ENCODE results near the gene KLF6.
A peak's percentile ranks its signal among the peaks of the same experiment; 100 is the strongest.

Gene KLF6

DNA sequence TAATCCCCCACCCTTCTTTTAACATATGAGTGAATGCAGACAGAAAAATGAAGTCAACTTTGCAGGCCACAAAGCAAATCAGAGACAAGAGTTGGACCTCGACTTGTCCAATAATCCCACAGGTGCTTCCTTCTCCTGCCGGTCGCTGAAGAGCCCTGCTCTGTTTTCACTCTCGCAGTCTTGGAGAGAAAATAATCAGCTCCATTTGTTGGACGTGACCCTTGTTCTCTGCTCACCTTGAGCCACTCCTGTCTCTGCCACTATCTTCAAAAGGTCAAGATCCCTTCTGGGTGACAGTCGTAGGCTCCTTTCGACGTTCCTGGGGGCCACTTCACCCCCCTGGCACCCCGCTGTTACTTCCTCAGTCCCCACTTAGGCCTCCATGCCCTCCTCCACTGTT is 2.8 kb upstream of the KLF6 start:
- DNase-seq (ENCODE audit: low read depth), result no peak

DNA sequence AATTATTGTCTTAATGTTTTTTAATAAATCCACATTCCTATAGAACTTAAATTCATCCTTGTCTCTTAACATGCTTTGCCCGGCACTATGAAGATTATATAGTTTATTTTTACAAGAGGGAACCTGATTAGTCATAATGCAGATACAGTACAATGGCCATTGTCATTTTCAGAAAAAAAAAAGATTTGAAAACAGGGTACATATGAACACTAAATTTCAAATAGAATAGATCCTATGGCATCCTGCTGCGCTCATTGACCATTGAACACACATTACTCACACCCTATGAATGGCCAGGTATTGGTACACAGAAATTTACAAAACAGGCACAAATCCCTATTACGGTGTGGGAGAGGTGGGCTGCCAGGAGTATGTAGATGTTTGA is 2.0 kb upstream of the KLF6 start:
- DNase-seq (ENCODE audit: low read depth), result no peak

DNA sequence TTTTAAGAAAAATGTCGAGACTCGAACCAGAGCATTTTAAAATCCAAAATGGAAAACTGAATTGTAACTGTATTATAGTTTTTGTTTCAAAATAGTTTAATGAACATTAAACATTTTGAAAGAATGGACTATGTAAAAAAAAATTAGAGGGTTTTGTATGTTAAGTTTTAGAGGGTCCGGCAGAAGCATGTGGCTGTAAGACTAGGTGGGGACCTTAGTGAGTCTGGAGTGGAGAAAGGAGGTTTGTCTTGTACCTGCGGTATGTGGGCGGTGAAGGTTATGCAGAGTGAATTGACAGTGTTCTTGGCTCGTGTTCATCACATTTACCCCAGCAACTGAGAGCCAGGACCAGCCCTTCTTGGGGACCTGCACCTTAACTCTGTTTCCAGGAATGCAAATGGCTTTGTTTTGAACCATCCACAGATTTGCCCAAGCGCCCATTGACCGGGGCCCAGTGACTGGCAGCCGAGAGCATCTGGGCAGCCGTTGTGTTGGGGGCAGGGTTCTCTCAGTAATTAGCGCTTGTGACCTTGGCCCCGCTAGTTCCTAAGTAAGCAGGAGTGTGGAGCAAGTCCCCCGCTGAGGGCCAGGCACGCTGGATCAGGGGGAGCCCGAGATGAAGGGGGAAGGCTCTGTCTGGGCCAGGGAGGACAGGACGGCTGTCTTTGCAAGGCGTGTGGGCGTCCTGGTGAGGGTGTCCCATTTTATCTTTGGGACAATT is 1.4 kb upstream of the KLF6 start:
- DNase-seq (ENCODE audit: low read depth), result no peak

DNA sequence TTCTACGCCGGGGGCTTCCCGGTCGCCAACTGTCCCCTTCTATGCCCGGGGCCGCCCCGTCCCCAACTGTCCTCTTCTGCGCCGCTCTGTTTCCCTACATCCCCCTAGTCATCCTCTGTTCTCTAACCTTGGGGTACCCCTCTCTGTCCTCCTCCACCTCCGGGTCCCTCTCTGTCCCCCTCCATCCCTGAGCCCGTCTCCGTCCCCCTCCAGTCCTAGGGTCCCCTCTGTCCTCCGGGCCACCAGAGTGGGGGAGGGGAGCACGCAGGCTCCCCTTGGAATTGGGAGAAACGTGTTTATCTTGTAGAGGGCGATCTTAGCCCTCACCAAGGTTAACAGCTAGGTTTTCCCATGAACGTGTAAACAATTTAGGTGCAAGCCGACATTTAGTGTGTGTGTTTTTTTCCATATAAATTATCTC is 852 bp upstream of the KLF6 start:
- no peak for DNase-seq (ENCODE audit: low read depth)

DNA sequence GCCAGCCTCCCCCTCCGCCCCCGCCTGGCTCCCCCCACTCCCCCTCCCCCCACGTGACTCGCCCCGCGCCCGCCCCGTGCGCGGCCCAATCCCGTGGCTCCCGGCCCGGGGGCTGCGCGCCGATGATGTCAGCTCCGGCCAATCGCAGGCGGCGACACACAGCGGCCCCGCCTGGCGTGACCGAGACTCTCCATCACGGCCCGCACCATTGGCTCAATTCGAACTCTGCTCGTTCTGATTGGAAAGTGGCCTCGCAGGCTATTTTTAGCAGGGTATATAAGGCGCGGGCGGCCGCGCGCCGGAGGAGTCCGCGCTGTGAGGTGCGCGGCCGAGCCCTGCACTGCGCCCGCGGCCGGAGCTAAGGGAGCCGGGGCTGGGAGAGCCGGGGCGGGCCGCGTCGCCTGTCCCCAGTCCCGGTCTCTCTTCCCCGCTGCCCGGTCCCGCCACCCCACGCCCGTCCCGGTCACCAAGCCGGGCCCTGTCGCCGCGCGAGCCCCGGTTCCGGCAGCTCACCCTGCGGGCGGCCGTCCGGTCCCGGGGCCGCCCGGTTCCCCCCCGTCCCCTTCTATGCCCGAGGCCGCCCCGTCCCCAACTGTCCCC is 342 bp upstream of the KLF6 start:
- peak; percentile 88 for DNase-seq (ENCODE audit: low read depth)

DNA sequence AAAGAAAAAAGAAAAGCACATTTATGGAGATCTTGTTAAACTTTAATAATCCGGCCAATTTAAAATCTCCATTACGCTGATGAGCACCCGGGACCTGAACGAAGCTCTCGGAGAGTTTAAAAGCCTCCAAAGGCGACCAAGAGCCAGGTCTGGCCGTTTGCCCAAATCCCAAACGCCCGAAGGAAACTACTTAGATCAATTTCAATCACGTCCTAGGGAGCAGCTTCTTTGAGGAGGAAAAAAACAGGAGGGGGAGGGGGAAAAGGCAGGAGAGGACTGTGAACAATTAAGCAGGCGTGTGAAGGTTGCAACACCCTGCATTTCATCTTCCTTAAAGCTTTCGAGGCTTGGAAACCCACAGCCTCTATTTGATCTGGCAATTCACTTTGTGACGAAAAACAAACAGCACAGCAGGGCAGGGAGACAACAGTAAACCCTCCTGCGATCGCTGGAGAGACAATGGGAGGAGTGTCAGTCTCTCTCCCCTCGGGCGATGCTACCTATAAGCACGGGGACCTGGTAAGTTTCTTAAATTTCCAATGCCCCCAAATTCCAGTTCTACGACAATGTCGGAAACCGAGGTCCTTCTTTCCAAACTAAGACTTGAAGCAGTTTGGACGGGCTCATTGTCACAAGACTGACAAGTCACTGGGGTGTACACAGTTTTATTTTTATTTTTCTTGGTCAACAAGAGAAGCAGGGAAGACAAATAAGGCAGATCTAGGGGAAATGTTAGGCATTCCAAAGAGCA is 1.2 kb downstream of the KLF6 start:
- no peak for DNase-seq (ENCODE audit: low read depth)

DNA sequence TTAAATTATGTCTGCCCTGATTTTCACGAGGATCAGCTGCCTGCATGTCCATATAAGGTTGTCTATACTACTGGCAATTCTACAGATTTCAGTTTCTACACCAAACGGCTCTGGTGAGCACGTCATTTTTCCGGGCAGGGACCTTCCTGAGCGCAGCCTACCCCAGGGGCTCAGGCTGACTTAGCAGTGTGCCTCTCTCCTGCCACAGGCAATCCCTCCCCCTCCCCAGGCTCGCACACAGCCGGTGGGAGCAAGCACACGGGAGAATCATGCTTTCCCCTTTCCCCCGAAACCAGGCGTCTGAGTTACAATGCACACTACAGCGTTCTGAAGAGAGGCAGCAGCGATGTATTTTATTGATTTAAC is 1.7 kb downstream of the KLF6 start:
- no peak for DNase-seq (ENCODE audit: low read depth)

DNA sequence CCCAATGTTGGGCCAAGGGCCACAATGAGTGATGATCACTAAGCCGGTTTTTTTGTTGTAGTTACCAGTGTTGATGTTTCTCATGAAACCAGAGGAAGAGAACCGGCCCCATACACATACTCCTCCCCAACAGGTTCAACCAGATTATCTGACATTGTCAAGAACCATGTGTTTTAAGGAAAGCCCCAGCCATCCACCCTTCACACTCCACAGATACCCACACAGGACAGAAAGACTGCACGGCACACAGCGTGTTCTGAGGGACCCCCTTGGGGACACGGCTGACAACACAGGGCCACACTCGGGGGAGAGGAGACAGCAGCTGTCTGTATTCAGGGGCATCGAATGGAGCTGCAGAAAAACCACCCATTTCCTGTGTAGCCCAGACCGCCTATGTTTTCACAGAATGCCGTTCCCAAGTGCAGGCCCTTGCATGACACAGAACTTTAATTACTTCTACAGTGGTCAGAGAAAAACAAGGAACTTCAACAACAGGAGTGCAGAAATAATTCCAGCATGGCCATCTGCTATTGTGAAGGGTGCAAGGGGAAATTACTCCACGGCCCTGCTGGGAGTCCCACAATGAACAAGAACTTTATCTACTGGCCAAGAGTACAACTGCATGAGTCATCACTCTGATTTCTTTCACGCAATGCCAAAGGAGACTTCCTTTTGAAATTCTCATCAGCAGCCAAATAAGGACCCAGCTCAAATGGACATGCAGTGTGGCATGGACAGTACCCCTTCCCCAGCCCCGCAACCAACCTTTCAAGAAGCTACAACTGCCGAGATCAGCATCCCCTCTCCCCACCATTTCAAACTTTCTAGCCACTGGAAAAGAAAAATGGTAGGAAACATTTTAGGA is 2.3 kb downstream of the KLF6 start:
- no peak for DNase-seq (ENCODE audit: low read depth)

DNA sequence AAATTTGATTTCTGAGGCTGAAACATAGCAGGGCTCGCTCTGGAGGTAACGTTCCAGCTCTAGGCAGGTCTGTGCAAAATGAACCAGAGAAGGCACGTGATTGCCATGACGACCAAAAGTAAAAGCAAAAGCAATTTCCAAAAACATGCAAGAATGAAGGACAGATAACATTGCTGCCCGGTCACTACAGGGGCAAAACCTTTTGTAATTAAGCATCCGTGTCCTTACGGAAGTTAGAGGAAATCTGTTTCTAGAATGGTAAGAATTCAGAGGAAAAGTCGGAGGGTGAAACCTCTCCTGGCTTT is 2.9 kb downstream of the KLF6 start:
- no peak for DNase-seq (ENCODE audit: low read depth)

DNA sequence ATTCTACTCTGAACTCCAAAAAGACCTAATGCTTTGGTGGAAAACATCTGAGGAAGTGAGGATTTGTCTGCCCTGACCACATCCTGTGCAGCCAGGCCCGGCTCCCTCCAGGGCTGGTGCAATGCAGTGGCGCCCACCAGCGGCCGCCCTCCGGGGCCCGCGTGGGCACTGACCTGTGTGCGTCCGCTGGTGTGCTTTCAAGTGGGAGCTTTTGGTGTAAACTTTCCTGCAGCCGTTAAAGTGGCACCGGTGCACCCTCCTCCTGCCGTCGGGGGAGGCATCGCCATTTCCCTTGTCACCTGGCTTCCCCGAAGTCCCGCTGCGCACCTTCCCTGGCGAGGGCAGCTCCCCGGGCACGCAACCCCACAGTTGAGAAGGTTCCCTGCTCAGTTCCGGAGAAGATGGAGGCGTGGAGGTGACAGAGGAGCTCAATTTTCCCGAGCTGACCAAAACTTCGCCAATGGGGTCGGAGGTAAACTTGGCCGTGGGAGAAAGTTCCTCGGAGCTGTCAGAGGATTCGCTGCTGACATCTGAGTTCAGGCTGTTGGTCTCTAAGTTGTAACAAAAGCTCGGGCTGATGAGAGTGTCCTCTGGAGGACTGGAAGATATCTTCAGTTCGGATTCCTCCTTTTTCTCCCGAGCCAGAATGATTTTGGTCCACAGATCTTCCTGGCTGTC is 3.4 kb downstream of the KLF6 start:
- no peak for DNase-seq (ENCODE audit: low read depth)

DNA sequence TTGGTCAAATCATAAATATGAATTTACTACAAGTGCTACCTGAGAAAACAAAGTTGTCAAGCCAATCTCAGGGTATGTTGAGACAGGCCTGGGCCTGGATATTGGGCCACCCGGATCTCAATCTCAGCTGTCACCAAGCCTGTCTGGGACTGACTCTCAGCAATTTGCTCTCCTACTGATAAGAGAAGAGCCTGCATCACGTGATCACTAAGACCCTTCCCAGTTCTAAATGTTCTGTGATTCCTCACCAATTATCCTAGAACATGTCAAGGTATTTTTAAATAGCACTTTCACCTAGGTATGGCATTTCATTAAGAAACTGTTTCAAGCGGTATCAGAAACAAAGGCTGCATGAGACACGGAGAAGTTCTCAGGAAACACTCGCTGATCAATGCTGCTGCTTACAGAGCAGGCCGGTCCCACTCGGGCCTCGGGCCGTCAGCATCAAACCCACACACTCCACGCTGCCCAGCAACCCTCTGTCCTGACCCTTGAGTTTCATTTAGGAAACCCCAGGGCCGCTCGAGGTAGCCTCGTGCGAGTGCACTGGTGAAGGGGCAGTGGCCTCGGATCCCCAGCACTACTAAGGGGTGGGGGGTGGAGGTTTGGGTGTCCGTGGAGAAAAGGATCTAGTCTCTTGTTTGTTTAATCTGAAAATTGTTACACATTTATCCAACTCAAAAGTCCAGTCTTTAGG is 4.1 kb downstream of the KLF6 start:
- DNase-seq (ENCODE audit: low read depth), result no peak

DNA sequence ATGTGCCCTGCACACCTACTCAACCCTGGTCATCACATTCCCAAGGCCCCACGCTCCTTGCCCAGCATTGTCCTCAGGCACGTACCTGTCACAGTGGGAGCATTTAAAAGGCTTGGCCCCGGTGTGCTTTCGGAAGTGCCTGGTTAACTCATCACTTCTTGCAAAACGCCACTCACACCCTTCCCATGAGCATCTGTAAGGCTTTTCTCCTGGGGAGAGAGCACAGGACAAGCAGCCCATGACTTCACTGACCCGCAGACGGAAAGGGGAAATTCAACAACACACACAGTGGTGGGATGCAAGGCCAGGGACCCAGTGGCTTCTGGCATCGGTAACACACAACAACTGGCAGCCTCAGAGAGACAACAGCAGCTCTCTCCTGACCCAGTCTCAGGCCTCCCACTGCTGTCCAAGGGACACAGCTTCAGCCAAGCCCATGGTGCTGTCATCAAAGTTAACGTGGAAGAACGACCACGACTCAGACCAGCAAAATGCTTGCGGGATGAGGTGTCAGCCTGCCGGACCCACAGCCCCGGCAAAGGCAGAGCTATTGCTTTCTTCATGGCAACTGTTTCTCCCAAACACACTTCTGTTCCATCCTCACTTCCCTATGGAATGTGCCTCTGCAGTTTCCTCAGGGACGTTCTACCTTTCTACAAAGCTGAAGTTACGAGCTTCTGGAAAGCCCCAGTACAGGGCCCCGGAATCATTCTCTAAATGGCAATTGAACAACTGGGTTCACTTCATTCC is 4.8 kb downstream of the KLF6 start:
- DNase-seq (ENCODE audit: low read depth), result no peak

DNA sequence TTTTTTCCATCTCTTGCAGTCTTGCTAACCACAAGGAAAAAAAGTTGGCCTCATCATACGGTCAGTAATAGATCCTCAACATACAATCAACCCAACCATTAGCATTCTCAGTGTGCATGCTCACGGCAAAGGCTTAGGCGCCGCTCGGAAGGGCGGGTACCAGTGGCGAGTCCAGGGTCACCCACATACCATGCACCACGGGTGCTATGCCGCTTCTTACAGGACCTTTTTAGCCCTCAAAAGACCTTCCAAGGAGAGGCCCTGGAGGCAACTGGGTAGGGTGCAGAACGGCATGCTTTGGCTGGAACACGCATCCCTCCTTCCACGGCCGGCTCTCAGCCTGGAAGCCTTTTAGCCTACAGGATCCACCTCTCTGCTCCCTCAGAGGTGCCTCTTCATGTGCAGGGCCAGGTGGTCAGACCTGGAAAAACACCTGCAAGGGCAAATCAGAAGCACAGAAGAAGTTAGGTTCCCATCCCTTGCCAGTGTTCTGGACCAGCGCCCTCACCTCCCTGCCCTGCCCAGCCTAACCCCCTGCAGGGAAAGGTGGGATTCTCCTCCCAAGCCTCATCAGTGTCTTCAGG is 5.8 kb downstream of the KLF6 start:
- no peak for DNase-seq (ENCODE audit: low read depth)

DNA sequence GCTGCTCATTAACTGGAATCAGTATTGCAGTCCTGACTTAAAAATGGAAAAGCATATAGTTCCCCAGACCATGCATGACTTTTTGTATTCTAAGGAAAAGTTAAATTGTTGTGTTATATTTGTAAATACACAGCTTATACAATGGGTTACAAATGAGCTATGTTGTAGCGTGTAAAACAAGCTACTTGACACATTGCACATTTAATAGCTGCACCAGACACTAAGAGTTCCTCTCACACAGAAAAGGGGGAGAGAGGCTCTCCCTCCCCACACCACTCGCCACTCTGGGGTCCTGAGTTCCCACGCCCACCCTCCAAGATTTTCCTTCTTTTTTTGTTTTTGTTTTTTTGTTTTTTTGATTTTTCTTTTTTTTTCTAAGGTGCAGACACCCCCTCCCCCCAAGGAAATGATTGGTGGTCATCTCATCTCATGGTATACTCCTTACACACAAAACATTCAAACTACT is 6.3 kb downstream of the KLF6 start:
- DNase-seq (ENCODE audit: low read depth), result no peak

DNA sequence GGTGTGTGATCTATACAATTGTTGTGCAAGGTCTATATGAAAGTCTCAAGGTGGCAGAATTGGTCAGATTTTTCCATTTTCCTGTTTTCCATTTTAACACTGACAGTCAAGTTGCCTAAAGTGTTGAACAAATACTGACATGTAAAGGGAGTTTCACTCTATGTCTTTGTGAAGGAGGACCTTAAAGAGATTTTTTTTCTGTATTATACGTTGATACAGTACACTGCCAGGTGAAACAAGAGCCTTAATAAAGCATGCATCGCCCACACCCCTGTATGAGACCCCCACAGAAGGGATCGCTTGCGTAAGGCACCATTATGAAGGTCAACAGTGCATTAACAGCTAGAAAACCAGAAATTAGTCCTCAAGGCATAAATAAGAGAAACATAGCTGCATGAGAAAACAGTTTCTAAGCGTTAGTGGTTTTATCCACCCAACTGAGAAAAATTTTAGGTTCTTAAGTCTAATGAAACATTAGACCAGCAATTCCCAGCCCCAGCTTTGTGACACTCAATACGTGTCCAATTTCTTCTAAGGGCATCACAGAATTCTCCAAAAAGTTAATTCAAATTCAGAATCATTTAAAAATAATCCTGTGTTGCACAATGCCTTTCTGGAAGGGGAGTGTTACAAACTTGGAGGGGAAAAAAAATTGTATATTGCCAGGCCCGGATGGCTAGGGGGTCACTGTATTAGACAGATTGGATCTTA is 6.9 kb downstream of the KLF6 start:
- no peak for DNase-seq (ENCODE audit: low read depth)

DNA sequence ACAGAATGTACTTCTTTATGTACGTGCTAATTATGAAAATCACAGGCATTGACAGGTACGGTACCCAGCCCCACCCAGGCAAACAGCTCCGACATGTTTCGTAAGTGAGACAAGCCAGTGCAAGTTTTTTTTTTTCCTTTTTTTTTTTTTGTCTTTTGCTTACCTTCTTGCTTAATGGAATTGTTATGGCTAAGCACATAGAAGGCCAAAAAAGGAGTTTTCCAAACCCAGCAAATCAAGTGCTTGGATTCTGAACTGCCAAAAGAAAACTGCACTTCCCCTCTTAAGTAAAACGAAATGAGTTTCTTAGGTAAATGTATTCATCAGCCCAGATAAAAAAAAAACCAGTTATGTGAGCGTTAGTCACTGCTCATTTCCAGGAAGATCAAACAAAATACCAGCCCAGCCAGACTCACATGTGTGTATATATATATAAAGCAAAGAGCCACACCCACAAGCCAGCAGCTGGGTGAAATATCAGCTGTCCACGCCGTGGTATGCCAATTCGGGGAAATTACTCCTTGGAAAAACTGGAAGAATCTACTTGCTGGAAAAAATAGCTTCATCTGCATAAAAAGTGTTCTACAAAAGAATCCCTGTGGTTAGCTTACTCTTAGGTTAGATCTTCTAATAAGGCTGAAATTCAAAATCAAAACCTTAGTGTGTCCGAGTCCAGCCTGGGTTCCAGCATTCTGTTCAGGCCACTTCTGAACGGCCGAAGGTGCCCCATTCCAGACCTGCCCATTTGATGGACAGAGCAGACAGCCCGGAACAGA is 8.0 kb downstream of the KLF6 start:
- DNase-seq (ENCODE audit: low read depth), result no peak

DNA sequence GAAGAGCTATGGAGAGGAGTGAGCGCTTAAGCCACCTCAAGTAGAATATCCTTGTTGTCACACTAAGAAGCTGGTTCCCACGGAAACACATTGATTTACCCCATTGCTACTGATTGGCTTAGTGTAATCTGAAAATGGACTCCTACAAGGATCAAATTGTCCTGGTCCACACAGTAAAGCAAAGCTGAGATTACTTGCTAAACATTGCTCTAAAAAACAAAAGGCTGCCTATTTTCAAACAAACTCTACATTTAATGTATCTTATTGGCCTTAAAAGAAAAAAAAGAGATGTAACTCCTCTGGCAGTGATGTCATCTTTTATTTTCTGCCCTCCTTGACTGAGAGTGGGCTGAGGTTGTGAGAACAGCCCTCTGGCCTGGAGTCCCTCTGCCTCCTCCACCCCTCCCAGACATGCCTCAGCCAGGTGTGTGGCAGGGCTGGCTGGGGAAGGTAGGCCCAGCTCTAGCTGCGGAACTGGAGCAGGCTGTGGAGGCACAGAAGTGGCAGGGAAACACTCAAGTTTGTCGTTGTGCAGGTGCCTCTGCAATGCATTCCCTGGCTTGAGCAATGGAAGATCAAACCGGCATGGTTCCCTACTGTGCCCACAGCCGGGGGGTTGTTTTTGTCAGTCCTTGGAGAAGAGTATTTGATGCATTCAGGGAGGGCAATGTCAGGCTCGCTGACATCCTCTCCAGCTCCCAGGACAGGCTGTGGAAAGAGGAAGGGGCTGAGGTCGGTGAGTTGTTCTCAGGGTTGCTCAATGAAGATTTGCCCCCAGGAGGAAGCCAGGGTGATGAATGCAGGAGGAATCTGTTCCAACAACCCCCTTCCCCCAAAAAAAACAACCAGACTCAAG is 9.1 kb downstream of the KLF6 start:
- no peak for DNase-seq (ENCODE audit: low read depth)

Measured in HS-27A (cell line).